Non-pigmented ciliary epithelial cell (primary cell): Measurements from ENCODE around the gene TENM3.
"Not testable (repeated sequence)": the region's sequence is repeated elsewhere in the genome, so short reads cannot be mapped to it uniquely, and the experiment has no call there.

ENCODE experiments used
- DNase-seq: peaks from one replicate; pipeline ENCODE4 v3.0.0-alpha.2; 2010; ENCODE audit warnings: low read depth

Gene TENM3

GRCh38 chr4:182786991-182787390 is 543.8 kb downstream of the TENM3 start:
- DNase-seq, result no peak

GRCh38 chr4:182788201-182788600 is 545.0 kb downstream of the TENM3 start:
- no peak for DNase-seq

GRCh38 chr4:182789529-182789928 is 546.3 kb downstream of the TENM3 start:
- DNase-seq, result no peak

GRCh38 chr4:182795446-182796238 is 552.4 kb downstream of the TENM3 start:
- no peak for DNase-seq

GRCh38 chr4:182799515-182800215 is 556.5 kb downstream of the TENM3 start:
- no peak for DNase-seq

- no peak for DNase-seq
Observed at GRCh38 chr4:182800216-182800515, 557.0 kb downstream of the TENM3 start.

GRCh38 chr4:182801636-182802035 is 558.4 kb downstream of the TENM3 start:
- DNase-seq, result no peak

- DNase-seq, result no peak
Observed at GRCh38 chr4:182802621-182803020, 559.4 kb downstream of the TENM3 start.

- no peak for DNase-seq
Observed at GRCh38 chr4:182803235-182803634, 560.0 kb downstream of the TENM3 start.

GRCh38 chr4:182804131-182804530 is 560.9 kb downstream of the TENM3 start:
- no peak for DNase-seq

GRCh38 chr4:182805321-182805720 is 562.1 kb downstream of the TENM3 start:
- DNase-seq, result no peak

- DNase-seq, result no peak
Observed at GRCh38 chr4:182805750-182806149, 562.5 kb downstream of the TENM3 start.

GRCh38 chr4:182806259-182807252 is 563.4 kb downstream of the TENM3 start:
- no peak for DNase-seq

- DNase-seq, result no peak
Observed at GRCh38 chr4:182807346-182807745, 564.1 kb downstream of the TENM3 start.

GRCh38 chr4:182807767-182808548 is 564.8 kb downstream of the TENM3 start:
- DNase-seq, result no peak

- DNase-seq, result no peak
Observed at GRCh38 chr4:182808673-182809416, 565.6 kb downstream of the TENM3 start.

- no peak for DNase-seq
Observed at GRCh38 chr4:182809417-182810102, 566.4 kb downstream of the TENM3 start.

- DNase-seq, result no peak
Observed at GRCh38 chr4:182810103-182810615, 567.0 kb downstream of the TENM3 start.

GRCh38 chr4:182812916-182813315 is 569.7 kb downstream of the TENM3 start:
- DNase-seq, result no peak

- DNase-seq, result not testable (repeated sequence)
Observed at GRCh38 chr4:182814065-182814464, 570.9 kb downstream of the TENM3 start.
